Omental fat pad (tissue), 4 donors: ENCODE results near the gene GPC3. TPM values are rescaled to one million over a fixed set of nuclear protein-coding genes. Genes with fewer than 3 reads are reported as not detected.

Experiments used
- ATAC-seq: fragments of 150-250 bp; one replicate; pipeline ENCODE4 v1.9.1; 2016; ENCODE audit warnings: mild to moderate bottlenecking, moderate library complexity; ENCODE audit not compliant: low FRiP score
- DNase-seq: peaks from one replicate; pipeline ENCODE4 v3.0.0-alpha.2; 2019; ENCODE audit warnings: low spot score
- CTCF ChIP-seq, 3 donors: fragments of 450-650 bp; IDR thresholded peaks; one replicate each; pipeline ENCODE4 v1.5.1; 2016 to 2017; ENCODE audit warnings: antibody characterized with exemption in 3 of 3, mild to moderate bottlenecking in 3 of 3, moderate library complexity in 2 of 3
- total RNA-seq, 4 donors: library from RNA; depleted of rRNA; stranded (reverse); fragments of >200 nt; gene quantifications; one replicate each; pipeline ENCODE4 v1.1.0, GENCODE V29; 2016

The GPC3 gene
- total RNA-seq, 4 donors from 2014 or later, result 48.9 to 146 (median 77.1) TPM

- no peak for DNase-seq
- no peak for TF ChIP-seq CTCF (IDR thresholded peaks at IDR 0.05)
- no peak for ATAC-seq
Measured at GRCh38 chrX:133607419-133608348, 377.7 kb downstream of the GPC3 start.

GRCh38 chrX:133606990-133607389 is 378.4 kb downstream of the GPC3 start:
- no peak for DNase-seq
- no peak for TF ChIP-seq CTCF (IDR thresholded peaks at IDR 0.05)
- no peak for ATAC-seq

- ATAC-seq (no peak), DNase-seq (no peak)
- no peak for TF ChIP-seq CTCF (IDR thresholded peaks at IDR 0.05)
Measured at GRCh38 chrX:133604801-133605200, 380.6 kb downstream of the GPC3 start.

- ATAC-seq (no peak), DNase-seq (no peak)
- no peak for TF ChIP-seq CTCF (IDR thresholded peaks at IDR 0.05)
Measured at GRCh38 chrX:133602881-133603280, 382.5 kb downstream of the GPC3 start.

- DNase-seq (no peak), ATAC-seq (no peak)
- TF ChIP-seq CTCF (IDR thresholded peaks at IDR 0.05), result no peak
Measured at GRCh38 chrX:133601116-133601515, 384.3 kb downstream of the GPC3 start.

GRCh38 chrX:133600536-133600935 is 384.9 kb downstream of the GPC3 start:
- TF ChIP-seq CTCF (IDR thresholded peaks at IDR 0.05), result no peak
- ATAC-seq (no peak), DNase-seq (no peak)
